Neural cell (in vitro differentiated cells): ENCODE data around the gene INPP5A. TPM values are rescaled to one million over a fixed set of nuclear protein-coding genes. Genes with fewer than 3 reads are reported as not detected.

Experiments
- H2AFZ ChIP-seq: fragments of 200-600, 300-800 bp; sonication (generic), shearing (Covaris generic); 2 replicates; pipeline ENCODE4 v1.6.0; 2014; ENCODE audit warnings: low read depth, mild to moderate bottlenecking, antibody characterized with exemption, low read length, moderate library complexity
- H3F3A ChIP-seq: fragments of 200-600 bp; shearing (Covaris generic); 2 replicates; pipeline ENCODE4 v1.6.1; 2016; ENCODE audit warnings: mild to moderate bottlenecking, moderate library complexity, mixed read lengths, antibody characterized with exemption, low read length; ENCODE audit not compliant: insufficient read depth, poor library complexity, severe bottlenecking
- H3K27ac ChIP-seq: fragments of 200-600, 300-800 bp; sonication (generic), shearing (Covaris generic); 2 replicates; pipeline ENCODE4 v1.5.1; 2014; ENCODE audit warnings: mild to moderate bottlenecking, low read length, moderate library complexity
- H3K27me3 ChIP-seq: fragments of 300-800, 200-600 bp; sonication (generic), shearing (Covaris generic); 2 replicates; pipeline ENCODE4 v1.6.0; 2014; ENCODE audit warnings: mild to moderate bottlenecking, low read depth, low read length, moderate library complexity; ENCODE audit not compliant: insufficient read depth
- H3K36me3 ChIP-seq: fragments of 300-800, 200-600 bp; sonication (generic), shearing (Covaris generic); 2 replicates; pipeline ENCODE4 v1.5.1; 2014; ENCODE audit warnings: mild to moderate bottlenecking, antibody characterized with exemption, low read length, moderate library complexity; ENCODE audit not compliant: insufficient read depth
- H3K4me2 ChIP-seq: fragments of 300-800, 200-600 bp; sonication (generic), shearing (Covaris generic); 2 replicates; pipeline ENCODE4 v1.6.0; 2014; ENCODE audit warnings: mild to moderate bottlenecking, low read length
- H3K4me3 ChIP-seq: fragments of 300-800, 200-600 bp; sonication (generic), shearing (Covaris generic); 2 replicates; pipeline ENCODE4 v1.5.1; 2014; ENCODE audit warnings: mild to moderate bottlenecking, low read length, moderate library complexity
- H3K79me2 ChIP-seq: fragments of 200-600 bp; shearing (Covaris generic); replicated peaks from 2 replicates; pipeline ENCODE4 v1.6.0; 2014; ENCODE audit warnings: mild to moderate bottlenecking, low read length, moderate library complexity; ENCODE audit not compliant: insufficient read depth
- H3K9ac ChIP-seq: fragments of 300-800, 200-600 bp; sonication (generic), shearing (Covaris generic); 2 replicates; pipeline ENCODE4 v1.6.1; 2016; ENCODE audit warnings: mild to moderate bottlenecking, low read length, mixed read lengths
- H3K9me2 ChIP-seq: fragments of 200-600 bp; shearing (Covaris generic); 2 replicates; pipeline ENCODE4 v1.6.1; 2016; ENCODE audit warnings: mild to moderate bottlenecking, low read length, mixed read lengths; ENCODE audit not compliant: insufficient read depth
- H3K9me3 ChIP-seq: fragments of 200-600, 300-800 bp; sonication (generic), shearing (Covaris generic); 2 replicates; pipeline ENCODE4 v1.6.1; 2016; ENCODE audit warnings: mild to moderate bottlenecking, mixed run types, low read length, moderate library complexity, mixed read lengths
- H4K20me1 ChIP-seq: fragments of 200-600 bp; shearing (Covaris generic); 2 replicates; pipeline ENCODE4 v1.6.1; 2016; ENCODE audit warnings: mild to moderate bottlenecking, mixed run types; ENCODE audit not compliant: insufficient read depth
- EP300 ChIP-seq: fragments of 450-650 bp; conservative IDR thresholded peaks from 2 replicates; pipeline ENCODE4 v1.6.1; 2014; ENCODE audit warnings: antibody characterized with exemption, mild to moderate bottlenecking, moderate library complexity; ENCODE audit not compliant: poor library complexity, severe bottlenecking
- EZH2 ChIP-seq: fragments of 200-600, 300-800 bp; shearing (Covaris generic), sonication (generic); IDR thresholded peaks from 2 replicates; pipeline ENCODE4 v1.6.1; 2014; ENCODE audit warnings: antibody characterized with exemption, low read length, borderline replicate concordance, mild to moderate bottlenecking; ENCODE audit not compliant: insufficient read depth, poor library complexity, severe bottlenecking
- MXI1 ChIP-seq: fragments of 450-650 bp; conservative IDR thresholded peaks from 2 replicates; pipeline ENCODE4 v1.6.1; 2014; ENCODE audit warnings: antibody characterized with exemption, mild to moderate bottlenecking; ENCODE audit not compliant: poor library complexity, severe bottlenecking
- POLR2AphosphoS5 ChIP-seq: IDR thresholded peaks from 2 replicates; pipeline ENCODE4 v1.6.1; 2012
- RAD21 ChIP-seq: fragments of 450-650 bp; conservative IDR thresholded peaks from 2 replicates; pipeline ENCODE4 v1.6.1; 2014; ENCODE audit warnings: antibody characterized with exemption, mild to moderate bottlenecking, moderate library complexity
- SMC3 ChIP-seq: fragments of 450-650 bp; conservative IDR thresholded peaks from 2 replicates; pipeline ENCODE4 v1.6.1; 2014; ENCODE audit warnings: antibody characterized with exemption, mild to moderate bottlenecking, moderate library complexity; ENCODE audit not compliant: poor library complexity
- TAF1 ChIP-seq: IDR thresholded peaks from 2 replicates; pipeline ENCODE4 v1.6.1; 2012; ENCODE audit warnings: low read depth
- polyA plus RNA-seq: library from polyadenylated mRNA; depleted of rRNA; stranded (reverse); fragments of >200 nt; gene quantifications from 2 replicates; pipeline ENCODE4 v1.2.3, GENCODE V29; 2014
- TF ChIP-seq, protein P1 (sequence below): IDR thresholded peaks from 2 replicates; pipeline ENCODE4 v1.6.1; 2012; ENCODE audit warnings: borderline replicate concordance
- TF ChIP-seq, protein P2 (sequence below): fragments of 450-650 bp; IDR thresholded peaks from 2 replicates; pipeline ENCODE4 v1.5.1; 2014; ENCODE audit warnings: antibody characterized with exemption, mild to moderate bottlenecking, moderate library complexity; ENCODE audit not compliant: poor library complexity, severe bottlenecking

Gene INPP5A
- polyA plus RNA-seq, 1 donor from 2014 or later = 48.8 TPM

DNA sequence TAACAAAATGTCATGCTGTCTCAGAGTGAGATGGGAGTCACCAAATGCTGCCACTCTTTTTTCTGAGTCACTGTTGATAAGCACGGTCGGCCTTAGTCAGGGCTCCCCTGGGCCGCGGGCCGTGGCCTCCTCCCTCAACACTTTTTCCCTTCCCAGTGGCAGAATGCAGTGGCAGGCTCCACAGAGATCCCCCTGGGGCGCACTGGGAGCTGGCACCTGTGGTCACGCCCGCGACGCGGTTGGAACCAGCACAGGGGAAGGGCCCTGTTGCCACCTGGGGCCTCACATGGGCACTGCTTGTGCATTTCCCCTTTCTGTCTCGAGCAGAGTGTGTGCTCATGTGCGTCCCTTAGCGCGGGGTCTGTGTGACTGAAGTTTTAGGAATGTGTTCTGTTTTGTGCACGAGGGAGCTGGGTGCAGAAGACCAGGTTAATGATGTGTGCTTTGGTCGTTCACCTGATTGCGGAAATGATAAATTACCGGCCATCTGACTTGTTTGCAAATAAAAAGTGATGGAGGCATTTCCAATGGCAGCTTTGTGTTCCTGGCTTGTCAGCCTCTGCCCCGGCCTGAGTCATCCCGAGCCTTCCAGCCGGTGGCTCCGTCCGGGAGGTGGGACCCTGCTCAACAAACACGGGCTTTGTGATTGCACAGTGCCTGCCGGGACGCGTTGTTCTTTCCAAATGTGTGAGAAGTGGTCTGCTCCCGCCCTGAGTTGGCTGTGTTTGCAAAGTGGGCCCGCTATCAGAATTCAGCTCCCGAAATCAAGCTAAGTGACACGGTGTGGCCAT is 147.7 kb downstream of the INPP5A start:
- no peaks in the 10 kb centered on the region for H3K36me3 ChIP-seq
- no peaks in the 10 kb centered on the region for H3F3A ChIP-seq
- H3K27ac ChIP-seq = no peak overlapping the region
- H3K79me2 ChIP-seq = no peaks in the 10 kb centered on the region
- no peak overlapping the region for H3K9ac ChIP-seq
- no peak for TF ChIP-seq EZH2
- TF ChIP-seq RAD21 = no peak
- TF ChIP-seq, protein P1, sequence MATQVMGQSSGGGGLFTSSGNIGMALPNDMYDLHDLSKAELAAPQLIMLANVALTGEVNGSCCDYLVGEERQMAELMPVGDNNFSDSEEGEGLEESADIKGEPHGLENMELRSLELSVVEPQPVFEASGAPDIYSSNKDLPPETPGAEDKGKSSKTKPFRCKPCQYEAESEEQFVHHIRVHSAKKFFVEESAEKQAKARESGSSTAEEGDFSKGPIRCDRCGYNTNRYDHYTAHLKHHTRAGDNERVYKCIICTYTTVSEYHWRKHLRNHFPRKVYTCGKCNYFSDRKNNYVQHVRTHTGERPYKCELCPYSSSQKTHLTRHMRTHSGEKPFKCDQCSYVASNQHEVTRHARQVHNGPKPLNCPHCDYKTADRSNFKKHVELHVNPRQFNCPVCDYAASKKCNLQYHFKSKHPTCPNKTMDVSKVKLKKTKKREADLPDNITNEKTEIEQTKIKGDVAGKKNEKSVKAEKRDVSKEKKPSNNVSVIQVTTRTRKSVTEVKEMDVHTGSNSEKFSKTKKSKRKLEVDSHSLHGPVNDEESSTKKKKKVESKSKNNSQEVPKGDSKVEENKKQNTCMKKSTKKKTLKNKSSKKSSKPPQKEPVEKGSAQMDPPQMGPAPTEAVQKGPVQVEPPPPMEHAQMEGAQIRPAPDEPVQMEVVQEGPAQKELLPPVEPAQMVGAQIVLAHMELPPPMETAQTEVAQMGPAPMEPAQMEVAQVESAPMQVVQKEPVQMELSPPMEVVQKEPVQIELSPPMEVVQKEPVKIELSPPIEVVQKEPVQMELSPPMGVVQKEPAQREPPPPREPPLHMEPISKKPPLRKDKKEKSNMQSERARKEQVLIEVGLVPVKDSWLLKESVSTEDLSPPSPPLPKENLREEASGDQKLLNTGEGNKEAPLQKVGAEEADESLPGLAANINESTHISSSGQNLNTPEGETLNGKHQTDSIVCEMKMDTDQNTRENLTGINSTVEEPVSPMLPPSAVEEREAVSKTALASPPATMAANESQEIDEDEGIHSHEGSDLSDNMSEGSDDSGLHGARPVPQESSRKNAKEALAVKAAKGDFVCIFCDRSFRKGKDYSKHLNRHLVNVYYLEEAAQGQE = no peak
- TF ChIP-seq SMC3 = no peak
- TF ChIP-seq POLR2AphosphoS5 = no peak
- TF ChIP-seq, protein P2, sequence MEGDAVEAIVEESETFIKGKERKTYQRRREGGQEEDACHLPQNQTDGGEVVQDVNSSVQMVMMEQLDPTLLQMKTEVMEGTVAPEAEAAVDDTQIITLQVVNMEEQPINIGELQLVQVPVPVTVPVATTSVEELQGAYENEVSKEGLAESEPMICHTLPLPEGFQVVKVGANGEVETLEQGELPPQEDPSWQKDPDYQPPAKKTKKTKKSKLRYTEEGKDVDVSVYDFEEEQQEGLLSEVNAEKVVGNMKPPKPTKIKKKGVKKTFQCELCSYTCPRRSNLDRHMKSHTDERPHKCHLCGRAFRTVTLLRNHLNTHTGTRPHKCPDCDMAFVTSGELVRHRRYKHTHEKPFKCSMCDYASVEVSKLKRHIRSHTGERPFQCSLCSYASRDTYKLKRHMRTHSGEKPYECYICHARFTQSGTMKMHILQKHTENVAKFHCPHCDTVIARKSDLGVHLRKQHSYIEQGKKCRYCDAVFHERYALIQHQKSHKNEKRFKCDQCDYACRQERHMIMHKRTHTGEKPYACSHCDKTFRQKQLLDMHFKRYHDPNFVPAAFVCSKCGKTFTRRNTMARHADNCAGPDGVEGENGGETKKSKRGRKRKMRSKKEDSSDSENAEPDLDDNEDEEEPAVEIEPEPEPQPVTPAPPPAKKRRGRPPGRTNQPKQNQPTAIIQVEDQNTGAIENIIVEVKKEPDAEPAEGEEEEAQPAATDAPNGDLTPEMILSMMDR = no peak
- TF ChIP-seq MXI1 = no peak
- TF ChIP-seq EP300 = no peak
- no peak for TF ChIP-seq TAF1
- H2AFZ ChIP-seq = no peak overlapping the region
- no peak overlapping the region for H3K4me3 ChIP-seq
- no peaks in the 10 kb centered on the region for H3K27me3 ChIP-seq
- no peaks in the 10 kb centered on the region for H4K20me1 ChIP-seq
- H3K9me3 ChIP-seq = no peaks in the 10 kb centered on the region
- no peaks in the 10 kb centered on the region for H3K9me2 ChIP-seq
- no peak overlapping the region for H3K4me2 ChIP-seq

DNA sequence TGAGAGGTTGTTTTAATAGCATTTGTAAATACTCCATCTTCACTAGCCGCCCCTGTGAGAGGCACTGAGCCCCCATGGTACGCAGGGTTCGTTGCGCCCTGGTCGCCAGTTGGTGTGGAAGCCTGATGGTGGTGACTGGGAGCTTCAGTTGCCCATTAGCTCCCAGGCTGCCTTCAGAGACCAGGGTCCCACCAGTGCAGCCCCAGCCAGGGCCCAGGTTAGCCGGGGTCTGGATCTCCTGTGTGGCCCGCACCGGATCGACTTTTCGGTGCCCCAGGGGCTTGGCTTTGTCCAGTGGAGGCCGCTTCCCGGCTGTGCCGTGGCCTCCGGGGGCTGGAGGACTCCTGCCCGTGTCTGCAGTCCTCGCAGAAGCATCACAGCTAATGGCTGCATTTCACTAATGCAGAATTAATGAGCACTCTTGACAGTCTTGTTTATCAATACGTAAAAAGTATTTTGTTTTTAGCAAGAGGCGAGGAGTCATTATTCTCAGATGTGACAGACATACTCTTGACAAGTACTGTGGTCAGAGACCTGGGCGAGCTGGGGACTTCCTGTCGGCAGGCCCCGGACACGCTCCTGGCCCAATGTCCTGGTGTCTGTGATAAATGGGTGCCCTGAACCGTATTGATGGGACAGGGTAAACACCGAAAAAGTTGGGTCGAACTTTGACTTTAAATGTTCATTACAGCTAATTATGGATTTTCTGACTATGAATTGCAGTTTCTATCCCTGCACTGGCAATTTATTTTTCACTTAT is 148.5 kb downstream of the INPP5A start:
- no peak overlapping the region for H2AFZ ChIP-seq
- H3K9me2 ChIP-seq = no peaks in the 10 kb centered on the region
- no peak overlapping the region for H3K4me3 ChIP-seq
- no peaks in the 10 kb centered on the region for H3K36me3 ChIP-seq
- H3K79me2 ChIP-seq = no peaks in the 10 kb centered on the region
- H4K20me1 ChIP-seq = no peaks in the 10 kb centered on the region
- no peak overlapping the region for H3K27ac ChIP-seq
- H3K9ac ChIP-seq = no peak overlapping the region
- H3K9me3 ChIP-seq = no peaks in the 10 kb centered on the region
- TF ChIP-seq EP300 (no peak), TAF1 (no peak), SMC3 (no peak), RAD21 (no peak), MXI1 (no peak), POLR2AphosphoS5 (no peak), EZH2 (no peak)
- TF ChIP-seq, protein P1 = no peak
- TF ChIP-seq, protein P2 = no peak
- H3K27me3 ChIP-seq = no peaks in the 10 kb centered on the region
- H3K4me2 ChIP-seq = no peak overlapping the region
- H3F3A ChIP-seq = no peaks in the 10 kb centered on the region
